ENCODE results near the gene MYO5B.

- no peak for TF ChIP-seq CTCF (IDR thresholded peaks at IDR 0.05)
- no peak for TF ChIP-seq POLR2A (IDR thresholded peaks at IDR 0.05)
Observed at GRCh38 chr18:50201476-50202018, 6.6 kb upstream of the MYO5B start.
